GM19455 (cell line): ENCODE results near the gene CCNL1.
A peak's percentile ranks its signal among the peaks of the same experiment; 100 is the strongest.
"Not testable (repeated sequence)": the region's sequence is repeated elsewhere in the genome, so short reads cannot be mapped to it uniquely, and the experiment has no call there.

ENCODE experiments used
- ATAC-seq: cut with Tn5 transposase; IDR thresholded peaks from one replicate; pipeline ENCODE4 v1.9.1; 2021; ENCODE audit not compliant: unreplicated experiment

The CCNL1 gene

DNA sequence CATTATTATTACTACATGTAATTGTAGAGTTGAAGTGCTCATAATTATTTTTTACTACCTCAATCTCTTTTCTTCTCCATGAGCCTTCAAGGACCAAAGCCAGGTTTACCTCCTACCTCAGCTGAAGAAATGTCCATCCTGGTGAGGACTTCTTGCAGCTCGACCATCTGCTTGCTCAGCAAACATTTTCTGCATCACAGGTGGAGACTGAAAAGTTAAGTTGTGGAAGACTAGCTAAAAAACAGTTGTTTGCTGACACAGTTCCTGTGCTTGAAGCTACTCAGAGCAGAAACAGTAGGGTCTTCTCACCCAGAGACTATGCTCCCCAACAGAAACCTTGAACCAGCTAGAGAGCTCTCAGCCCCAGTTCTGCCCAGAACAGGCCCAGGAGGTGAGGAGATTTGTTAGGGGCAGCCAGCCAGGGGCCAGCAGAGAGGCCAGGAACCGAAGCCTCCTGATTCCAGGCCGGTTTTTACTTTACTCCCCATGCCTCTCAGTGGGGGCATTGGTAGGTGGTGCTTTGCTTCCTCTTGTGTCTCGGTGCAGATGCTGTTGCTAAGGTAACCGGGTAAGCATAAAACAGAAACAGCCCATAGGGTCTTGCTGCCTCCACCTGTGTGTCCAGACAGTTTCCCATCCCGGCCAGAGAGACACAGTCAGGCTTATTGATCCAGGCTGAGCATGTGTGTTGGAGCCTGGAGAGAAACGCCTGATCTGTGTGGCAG is 54.9 kb downstream of the CCNL1 start:
- ATAC-seq: peak; percentile 86

DNA sequence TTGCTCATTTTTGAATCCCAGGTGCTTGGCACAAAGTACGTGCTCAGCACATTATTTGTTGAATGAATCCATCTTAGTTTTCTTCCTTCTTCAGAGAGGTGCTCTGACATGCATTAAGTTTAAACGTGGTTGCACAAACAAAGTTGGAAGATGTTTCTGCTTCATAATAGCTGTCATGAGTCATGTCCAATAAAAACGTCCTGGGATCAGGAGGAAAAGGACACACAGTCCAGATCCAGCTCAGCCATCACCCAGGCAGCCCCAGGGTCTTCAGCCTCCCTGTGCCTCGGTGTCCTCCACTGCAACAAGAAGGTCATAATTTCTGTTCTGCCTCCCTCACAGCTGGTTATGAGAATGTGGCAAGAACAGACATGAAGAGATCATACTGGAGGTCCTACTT is 55.4 kb downstream of the CCNL1 start:
- no peak for ATAC-seq

DNA sequence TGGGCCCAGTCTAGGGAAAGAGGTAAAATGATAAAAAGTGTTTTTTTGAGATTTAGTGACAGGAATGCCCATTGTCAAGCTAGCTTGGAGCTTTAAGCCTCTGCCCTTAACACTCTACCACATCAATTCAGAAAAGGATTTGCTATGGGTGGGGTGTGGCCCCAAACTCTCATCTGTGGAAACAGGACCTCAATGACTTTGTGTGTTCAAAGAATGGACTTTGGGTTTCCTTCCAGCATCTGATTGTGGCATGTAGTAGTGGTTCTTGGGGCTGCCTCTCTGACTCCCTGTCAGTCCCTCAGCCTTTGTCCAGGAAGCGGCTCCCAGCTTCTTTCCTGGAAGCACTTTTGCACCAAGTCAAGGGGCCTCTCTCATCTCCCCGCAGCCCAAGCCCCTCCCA is 56.1 kb downstream of the CCNL1 start:
- no peak for ATAC-seq

GRCh38 chr3:157103280-157103679 is 56.7 kb downstream of the CCNL1 start:
- ATAC-seq: peak; percentile 79

GRCh38 chr3:157102595-157102994 is 57.4 kb downstream of the CCNL1 start:
- not testable (repeated sequence) for ATAC-seq

DNA sequence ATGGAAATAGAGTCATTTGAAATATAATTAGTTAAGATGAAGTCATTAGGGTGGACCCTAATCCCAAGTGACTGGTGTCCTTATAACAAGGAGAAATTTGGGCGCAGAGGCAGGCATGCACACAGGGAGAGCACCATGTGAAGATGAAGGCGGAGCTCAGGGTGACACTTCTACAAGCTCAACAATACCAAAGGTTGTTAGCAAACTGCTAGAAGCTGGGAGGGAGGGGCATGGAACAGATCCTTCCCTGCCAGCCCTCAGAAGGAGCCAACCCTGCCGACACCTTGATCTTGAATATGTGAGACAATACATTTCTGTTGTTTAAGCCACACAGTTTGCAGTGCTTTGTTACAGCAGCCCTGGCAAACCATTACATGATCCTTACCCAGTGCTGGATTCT is 57.8 kb downstream of the CCNL1 start:
- ATAC-seq: no peak

DNA sequence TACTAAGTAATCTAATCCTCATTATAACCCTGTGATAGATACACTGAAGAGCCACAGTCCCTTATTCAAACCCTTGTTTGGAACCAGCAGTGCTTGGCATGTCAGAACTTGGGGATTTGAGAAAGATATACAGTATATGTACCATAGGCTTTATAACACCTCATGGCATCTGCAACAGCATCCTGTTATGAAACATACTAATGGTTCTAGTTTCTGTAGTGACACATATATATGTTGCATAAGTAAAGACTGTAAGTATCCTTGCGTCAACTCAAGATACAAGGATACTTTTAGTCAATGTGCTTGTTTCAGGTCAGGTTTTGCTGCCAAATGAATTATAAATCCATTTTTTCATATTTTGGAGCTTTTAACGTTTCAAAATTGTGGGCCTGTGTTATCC is 58.5 kb downstream of the CCNL1 start:
- no peak for ATAC-seq

DNA sequence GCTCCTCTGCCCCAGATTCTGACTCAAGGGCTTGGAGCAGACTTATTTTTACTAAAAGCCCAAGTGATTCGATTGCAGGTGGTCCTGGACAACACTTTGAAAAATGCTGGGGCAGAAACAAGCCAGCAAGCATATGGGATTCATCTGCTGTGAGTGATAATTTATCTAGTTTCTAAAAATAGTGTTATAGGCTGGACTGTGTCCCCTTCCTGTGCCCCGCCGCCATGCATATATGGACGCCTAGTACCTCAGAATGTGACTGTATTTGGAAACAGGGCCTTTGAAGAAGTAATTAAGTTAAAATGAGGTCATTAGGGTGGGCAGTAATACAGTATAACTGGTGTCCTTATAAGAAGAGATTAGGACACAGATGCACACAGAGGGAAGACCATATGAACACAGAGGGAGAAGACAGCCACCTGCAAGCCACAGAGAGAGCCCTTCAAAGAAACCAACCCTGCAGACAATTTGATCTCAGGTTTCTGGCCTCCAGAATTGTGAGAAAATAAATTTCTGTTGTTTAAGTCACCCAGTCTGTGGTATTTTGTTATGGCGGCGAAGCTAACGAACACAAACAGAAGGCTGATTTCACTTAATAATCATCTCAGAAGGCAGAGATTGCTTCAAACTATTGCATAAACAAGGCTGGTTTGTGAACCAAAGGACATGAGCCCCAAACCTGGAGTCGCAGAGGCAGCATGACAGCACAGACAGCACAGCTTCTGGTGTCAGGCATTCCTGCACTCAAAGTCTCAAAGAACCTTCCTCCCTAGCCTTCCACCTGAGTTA is 59.1 kb downstream of the CCNL1 start:
- ATAC-seq: no peak

- ATAC-seq: no peak
These were observed 59.9 kb downstream of the CCNL1 start for GRCh38 chr3:157100096-157100477.

DNA sequence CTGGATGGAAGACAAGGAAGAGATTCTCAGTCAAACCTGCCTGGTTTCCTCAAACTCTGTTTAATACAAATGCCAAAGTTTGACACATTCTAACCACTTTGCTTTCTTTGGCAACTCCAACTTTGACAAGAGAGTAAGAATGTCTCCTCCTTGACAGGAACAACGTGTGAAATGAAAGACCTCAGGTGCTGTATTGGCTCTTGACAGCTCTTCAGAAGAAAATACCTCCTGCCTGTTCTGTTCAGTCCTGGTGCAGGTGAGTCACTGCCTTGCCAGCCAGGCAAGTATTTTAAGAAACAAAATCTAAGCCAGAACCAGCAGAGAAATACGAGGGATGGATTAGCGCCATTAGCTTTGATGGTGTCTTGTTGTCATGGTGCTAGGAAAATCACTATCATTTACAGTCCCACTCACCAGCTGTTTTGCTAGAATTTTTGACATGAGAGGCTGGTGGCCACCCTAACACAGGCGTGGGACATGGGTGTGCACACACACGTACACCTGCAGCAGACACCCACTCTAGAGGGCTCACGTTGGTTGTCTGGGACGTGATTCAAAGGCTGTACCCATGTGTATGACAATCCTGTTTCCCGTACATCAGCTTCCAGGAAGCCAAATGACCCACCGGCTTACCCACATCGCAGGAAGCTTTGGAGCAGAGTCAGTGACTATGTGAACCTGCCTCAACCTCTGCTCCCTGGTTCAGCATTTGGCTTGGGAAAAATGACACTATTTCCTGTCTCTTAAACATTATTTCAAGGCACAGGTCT is 60.4 kb downstream of the CCNL1 start:
- no peak for ATAC-seq

GRCh38 chr3:157098823-157099185 is 61.1 kb downstream of the CCNL1 start:
- ATAC-seq: no peak

GRCh38 chr3:157098121-157098822 is 61.7 kb downstream of the CCNL1 start:
- peak; percentile 45 for ATAC-seq
